ENCODE measurements around the gene ZBTB37.

ZBTB37 gene

DNA sequence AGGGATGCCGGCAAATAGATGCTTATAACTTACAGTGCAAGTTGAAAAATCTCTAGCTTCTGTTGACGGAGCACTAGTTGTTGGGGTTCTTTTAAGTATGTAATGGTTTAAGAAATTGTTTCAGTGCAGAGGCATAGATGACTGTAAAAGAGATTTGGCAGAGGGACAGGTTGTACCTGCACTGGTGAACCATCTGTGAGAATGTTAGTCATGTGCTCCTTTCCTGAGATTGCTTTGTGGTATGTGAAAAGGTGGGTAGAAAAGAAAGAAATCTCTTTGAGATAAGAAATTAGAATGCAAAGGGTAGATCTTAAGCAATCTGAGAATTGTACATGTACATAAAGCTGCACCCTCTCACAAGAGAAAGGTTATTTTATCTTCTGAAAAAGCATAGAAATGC, 19.4 kb downstream of the ZBTB37 start:
- Histone ChIP-seq H3K4me3 (no peak overlapping the region), H3K27ac (no peak overlapping the region)

DNA sequence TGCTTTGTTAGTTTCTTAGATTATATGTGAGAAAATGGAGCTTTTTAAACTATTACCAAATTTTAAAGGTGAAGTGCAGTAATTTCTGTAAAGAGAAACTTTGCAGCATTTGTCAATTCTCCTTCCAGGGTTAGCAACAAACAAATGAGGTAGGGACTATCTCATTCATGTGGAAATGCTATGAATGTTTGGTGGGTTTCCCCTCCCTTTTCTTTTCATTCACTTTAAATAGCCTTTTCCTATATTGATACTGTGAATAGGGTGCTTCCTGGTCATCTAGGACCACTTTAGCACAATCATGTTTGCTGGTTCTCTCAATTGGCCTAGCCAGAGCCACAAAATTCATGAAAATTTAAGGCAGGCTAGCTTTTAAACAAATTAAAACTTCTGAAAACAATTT, 20.6 kb downstream of the ZBTB37 start:
- Histone ChIP-seq H3K4me3 (no peak overlapping the region), H3K36me3 (ENCODE audit: insufficient read depth, low read length) (peaks cover 11% of the 10 kb centered on the region; the same call in 1 of the 2 replicates), H3K27ac (no peak overlapping the region), H3K9me3 (ENCODE audit: low read depth, low read length) (no peaks in the 10 kb centered on the region), H3K9ac (ENCODE audit: insufficient read length) (no peak overlapping the region)
- DNase-seq (ENCODE audit: low read depth, low spot score): no peak
- TF ChIP-seq FOXP2 (optimal IDR thresholded peaks at IDR 0.05; ENCODE audit: control extremely low read depth, extremely low read length, insufficient read depth): no peak
- no peak for TF ChIP-seq POLR2AphosphoS5 (IDR thresholded peaks at IDR 0.05; ENCODE audit: borderline replicate concordance, low read depth, low read length)
- no peak for TF ChIP-seq EZH2 (IDR thresholded peaks at IDR 0.05)

More for the DNA sequence above, 19.4 kb downstream of the ZBTB37 start:
- DNase-seq (ENCODE audit: low read depth, low spot score): no peak
- peaks cover 11% of the 10 kb centered on the region; the same call in 1 of the 2 replicates for H3K36me3 ChIP-seq (ENCODE audit: insufficient read depth, low read length)
- H3K9ac ChIP-seq (ENCODE audit: insufficient read length): no peak overlapping the region
- H3K9me3 ChIP-seq (ENCODE audit: low read depth, low read length): no peaks in the 10 kb centered on the region
- TF ChIP-seq FOXP2 (optimal IDR thresholded peaks at IDR 0.05; ENCODE audit: control extremely low read depth, extremely low read length, insufficient read depth) (no peak), POLR2AphosphoS5 (IDR thresholded peaks at IDR 0.05; ENCODE audit: borderline replicate concordance, low read depth, low read length) (no peak), EZH2 (IDR thresholded peaks at IDR 0.05) (no peak)

DNA sequence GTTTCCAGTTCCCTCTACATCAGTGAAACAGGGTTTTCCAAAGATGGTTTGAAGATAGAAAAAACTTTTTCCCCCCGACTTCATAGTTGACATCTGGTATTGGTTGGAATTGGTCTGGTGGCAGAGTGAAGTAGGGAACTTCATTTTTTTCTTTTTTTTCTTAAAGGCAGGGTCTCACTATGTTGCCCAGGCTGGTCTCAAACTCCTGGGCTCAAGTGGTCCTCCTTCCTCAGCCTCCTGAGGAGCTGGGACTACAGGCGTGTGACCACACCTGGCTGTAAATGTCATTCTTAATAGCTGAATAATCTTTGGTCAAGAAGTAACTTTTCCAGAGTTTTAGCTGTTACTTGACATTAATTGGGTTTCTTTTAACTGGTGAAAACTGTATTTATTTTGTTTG, 21.7 kb downstream of the ZBTB37 start:
- no peak overlapping the region for H3K9ac ChIP-seq (ENCODE audit: insufficient read length)
- no peak for DNase-seq (ENCODE audit: low read depth, low spot score)
- TF ChIP-seq FOXP2 (optimal IDR thresholded peaks at IDR 0.05; ENCODE audit: control extremely low read depth, extremely low read length, insufficient read depth): no peak
- TF ChIP-seq POLR2AphosphoS5 (IDR thresholded peaks at IDR 0.05; ENCODE audit: borderline replicate concordance, low read depth, low read length): no peak
- no peak for TF ChIP-seq EZH2 (IDR thresholded peaks at IDR 0.05)
- peaks cover 11% of the 10 kb centered on the region; the same call in 1 of the 2 replicates for H3K36me3 ChIP-seq (ENCODE audit: insufficient read depth, low read length)
- no peak overlapping the region for H3K4me3 ChIP-seq
- H3K27ac ChIP-seq: no peak overlapping the region
- no peaks in the 10 kb centered on the region for H3K9me3 ChIP-seq (ENCODE audit: low read depth, low read length)

- no peak overlapping the region for H3K27ac ChIP-seq
- no peak overlapping the region for H3K9ac ChIP-seq (ENCODE audit: insufficient read length)
- H3K9me3 ChIP-seq (ENCODE audit: low read depth, low read length): no peaks in the 10 kb centered on the region
- no peaks in the 10 kb centered on the region for H3K36me3 ChIP-seq (ENCODE audit: insufficient read depth, low read length)
- no peak for DNase-seq (ENCODE audit: low read depth, low spot score)
- TF ChIP-seq FOXP2 (optimal IDR thresholded peaks at IDR 0.05; ENCODE audit: control extremely low read depth, extremely low read length, insufficient read depth): no peak
- no peak for TF ChIP-seq EZH2 (IDR thresholded peaks at IDR 0.05)
- H3K4me3 ChIP-seq: no peak overlapping the region
Observed at GRCh38 chr1:173893611-173894010, 25.4 kb downstream of the ZBTB37 start.

- no peak overlapping the region for H3K9ac ChIP-seq (ENCODE audit: insufficient read length)
- no peak for TF ChIP-seq FOXP2 (optimal IDR thresholded peaks at IDR 0.05; ENCODE audit: control extremely low read depth, extremely low read length, insufficient read depth)
- no peak for TF ChIP-seq EZH2 (IDR thresholded peaks at IDR 0.05)
- TF ChIP-seq POLR2AphosphoS5 (IDR thresholded peaks at IDR 0.05; ENCODE audit: borderline replicate concordance, low read depth, low read length): no peak
- DNase-seq (ENCODE audit: low read depth, low spot score): no peak
- no peak overlapping the region for H3K4me3 ChIP-seq
- H3K36me3 ChIP-seq (ENCODE audit: insufficient read depth, low read length): no peaks in the 10 kb centered on the region
- no peaks in the 10 kb centered on the region for H3K9me3 ChIP-seq (ENCODE audit: low read depth, low read length)
- H3K27ac ChIP-seq: no peak overlapping the region
Observed at GRCh38 chr1:173894189-173894588, 26.0 kb downstream of the ZBTB37 start.

DNA sequence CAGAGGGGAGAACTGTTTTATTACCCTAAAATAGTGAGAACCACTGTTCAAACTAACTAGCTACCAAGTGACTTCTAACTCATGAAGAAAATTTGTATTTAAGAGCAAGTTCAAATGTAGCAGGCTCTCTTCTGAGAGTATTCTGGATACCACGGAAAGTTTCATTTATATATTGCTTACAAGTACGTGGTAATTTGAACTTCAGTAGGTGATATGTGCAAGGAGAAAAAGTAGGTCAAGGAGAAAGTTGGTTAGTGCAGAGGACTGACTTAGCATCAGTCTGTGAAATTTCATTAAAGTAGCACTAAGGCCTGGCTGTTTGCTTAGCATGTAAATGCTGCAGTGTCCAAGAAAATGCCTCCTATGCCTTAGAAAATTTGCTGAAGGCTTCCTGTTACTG, 32.2 kb downstream of the ZBTB37 start:
- peak overlapping the region; percentile 13; the same call in 1 of the 2 replicates for H3K4me3 ChIP-seq
- no peaks in the 10 kb centered on the region for H3K36me3 ChIP-seq (ENCODE audit: insufficient read depth, low read length)
- no peak overlapping the region for H3K9ac ChIP-seq (ENCODE audit: insufficient read length)
- H3K27ac ChIP-seq: peak overlapping the region; percentile 28; the same call in 1 of the 2 replicates
- no peak for TF ChIP-seq FOXP2 (optimal IDR thresholded peaks at IDR 0.05; ENCODE audit: control extremely low read depth, extremely low read length, insufficient read depth)
- no peak for TF ChIP-seq EZH2 (IDR thresholded peaks at IDR 0.05)
- no peak for TF ChIP-seq POLR2AphosphoS5 (IDR thresholded peaks at IDR 0.05; ENCODE audit: borderline replicate concordance, low read depth, low read length)
- DNase-seq (ENCODE audit: low read depth, low spot score): no peak
- no peaks in the 10 kb centered on the region for H3K9me3 ChIP-seq (ENCODE audit: low read depth, low read length)

DNA sequence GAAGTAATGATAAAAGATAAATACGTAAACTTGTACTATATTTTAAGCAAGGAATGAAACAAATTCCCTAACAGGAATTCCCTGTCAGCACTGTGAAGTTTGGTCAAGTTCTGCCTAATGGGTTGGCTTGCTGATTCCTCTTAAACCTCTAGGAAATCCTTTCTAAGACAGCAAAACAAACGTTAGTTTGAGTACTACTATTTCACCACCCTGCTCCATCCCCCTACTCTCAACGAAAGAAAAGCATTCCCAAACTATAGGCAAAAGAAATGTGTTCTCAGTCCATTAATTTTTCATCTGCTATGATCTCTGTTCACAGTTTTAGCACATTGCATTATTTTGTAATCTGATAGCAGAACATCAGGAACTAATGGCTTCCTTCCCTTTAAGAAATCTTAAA, 32.8 kb downstream of the ZBTB37 start:
- no peak overlapping the region for H3K9ac ChIP-seq (ENCODE audit: insufficient read length)
- no peaks in the 10 kb centered on the region for H3K36me3 ChIP-seq (ENCODE audit: insufficient read depth, low read length)
- H3K27ac ChIP-seq: peak overlapping the region; percentile 28; the same call in 1 of the 2 replicates
- no peaks in the 10 kb centered on the region for H3K9me3 ChIP-seq (ENCODE audit: low read depth, low read length)
- DNase-seq (ENCODE audit: low read depth, low spot score): no peak
- TF ChIP-seq EZH2 (IDR thresholded peaks at IDR 0.05) (no peak), FOXP2 (optimal IDR thresholded peaks at IDR 0.05; ENCODE audit: control extremely low read depth, extremely low read length, insufficient read depth) (no peak), POLR2AphosphoS5 (IDR thresholded peaks at IDR 0.05; ENCODE audit: borderline replicate concordance, low read depth, low read length) (no peak)
- peak overlapping the region; percentile 13; the same call in 1 of the 2 replicates for H3K4me3 ChIP-seq

DNA sequence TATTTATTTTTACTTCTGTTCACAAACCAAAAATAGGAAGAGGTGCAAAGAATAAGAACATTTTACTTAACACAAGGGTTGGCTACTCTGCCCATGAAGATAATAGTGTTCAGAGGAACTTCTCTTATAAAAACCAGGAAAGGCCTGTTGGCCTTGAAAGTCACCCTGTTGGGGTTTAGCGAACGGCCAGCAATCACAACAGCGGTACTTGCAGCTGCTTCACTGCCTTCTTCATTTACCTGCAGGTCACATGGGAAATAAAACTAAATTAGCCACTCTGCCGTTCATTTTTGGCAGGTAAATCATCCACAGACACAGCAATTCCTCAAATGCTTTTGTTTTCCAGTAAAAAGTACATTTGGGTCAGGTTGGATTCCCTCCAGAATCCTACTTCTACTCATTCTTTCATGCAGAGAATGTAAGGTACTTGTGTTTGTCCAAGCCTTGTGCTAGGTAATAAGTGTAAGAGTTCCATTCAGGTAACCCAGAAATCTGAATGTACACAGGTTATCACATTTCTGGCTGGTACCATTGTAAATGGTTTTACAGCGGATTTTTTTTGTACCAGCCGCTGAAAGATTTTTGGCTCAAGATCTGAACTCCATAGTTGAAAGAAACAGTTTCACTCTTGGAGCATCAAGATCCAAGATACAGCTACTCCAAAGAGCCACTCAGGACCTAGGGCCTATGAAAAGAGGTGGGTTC, 35.8 kb downstream of the ZBTB37 start:
- TF ChIP-seq EZH2 (IDR thresholded peaks at IDR 0.05): no peak
- TF ChIP-seq FOXP2 (optimal IDR thresholded peaks at IDR 0.05; ENCODE audit: control extremely low read depth, extremely low read length, insufficient read depth): no peak
- TF ChIP-seq POLR2AphosphoS5 (IDR thresholded peaks at IDR 0.05; ENCODE audit: borderline replicate concordance, low read depth, low read length): no peak
- DNase-seq (ENCODE audit: low read depth, low spot score): no peak
- no peak overlapping the region for H3K4me3 ChIP-seq
- H3K9me3 ChIP-seq (ENCODE audit: low read depth, low read length): no peaks in the 10 kb centered on the region
- H3K27ac ChIP-seq: no peak overlapping the region
- H3K36me3 ChIP-seq (ENCODE audit: insufficient read depth, low read length): no peaks in the 10 kb centered on the region
- no peak overlapping the region for H3K9ac ChIP-seq (ENCODE audit: insufficient read length)

Data from SK-N-MC (cell line).